OCI-LY1 (cell line): ENCODE data around the gene PRAME.

Experiments
- EZH2 ChIP-seq: fragments of 200-600 bp; sonication (generic), shearing (Covaris generic); IDR thresholded peaks from 2 replicates; pipeline ENCODE4 v1.8.0; 2017; ENCODE audit warnings: borderline replicate concordance, mixed run types, mild to moderate bottlenecking, antibody characterized with exemption, low read length, moderate library complexity, mixed read lengths
- TF ChIP-seq, protein P1 (sequence below): fragments of 200-600 bp; sonication (generic), shearing (Covaris generic); IDR thresholded peaks from 2 replicates; pipeline ENCODE4 v1.5.1; 2017; ENCODE audit warnings: mild to moderate bottlenecking, antibody characterized with exemption, low read length, moderate library complexity, mixed read lengths

DNA sequence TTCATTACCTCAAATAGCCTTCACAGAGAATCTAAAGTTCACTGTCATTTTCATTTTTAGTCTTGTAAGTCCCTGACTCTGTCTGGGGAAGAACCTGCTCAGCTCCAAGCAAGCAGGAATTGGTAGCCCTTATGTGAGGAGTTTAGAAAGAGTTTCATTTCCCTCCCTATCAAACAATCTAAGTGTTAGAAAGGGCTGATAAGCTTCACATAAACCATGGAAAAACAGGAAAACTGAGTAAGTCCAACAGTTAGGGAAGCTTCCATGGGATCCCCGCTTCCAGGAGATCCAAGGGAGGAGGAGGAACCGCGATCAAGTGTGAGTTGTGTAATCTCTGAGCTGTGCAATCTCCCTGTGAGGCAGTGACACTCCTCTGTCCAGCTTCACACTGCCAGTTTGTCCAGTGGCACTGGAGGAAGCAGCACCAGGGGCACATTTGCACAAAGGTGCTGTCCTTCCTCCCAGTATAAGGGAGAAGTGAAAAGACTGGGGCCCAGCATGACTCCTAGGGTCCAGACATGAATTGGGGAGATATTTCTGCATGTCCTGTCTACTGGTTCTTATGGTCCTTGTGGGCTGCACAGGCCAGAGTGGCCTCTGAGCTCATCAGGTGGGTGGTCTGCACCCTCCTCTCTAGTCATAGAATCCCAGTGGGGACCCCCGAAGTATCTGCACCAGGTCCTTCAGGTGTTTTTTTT is 4.3 kb downstream of the PRAME start:
- TF ChIP-seq, protein P1, sequence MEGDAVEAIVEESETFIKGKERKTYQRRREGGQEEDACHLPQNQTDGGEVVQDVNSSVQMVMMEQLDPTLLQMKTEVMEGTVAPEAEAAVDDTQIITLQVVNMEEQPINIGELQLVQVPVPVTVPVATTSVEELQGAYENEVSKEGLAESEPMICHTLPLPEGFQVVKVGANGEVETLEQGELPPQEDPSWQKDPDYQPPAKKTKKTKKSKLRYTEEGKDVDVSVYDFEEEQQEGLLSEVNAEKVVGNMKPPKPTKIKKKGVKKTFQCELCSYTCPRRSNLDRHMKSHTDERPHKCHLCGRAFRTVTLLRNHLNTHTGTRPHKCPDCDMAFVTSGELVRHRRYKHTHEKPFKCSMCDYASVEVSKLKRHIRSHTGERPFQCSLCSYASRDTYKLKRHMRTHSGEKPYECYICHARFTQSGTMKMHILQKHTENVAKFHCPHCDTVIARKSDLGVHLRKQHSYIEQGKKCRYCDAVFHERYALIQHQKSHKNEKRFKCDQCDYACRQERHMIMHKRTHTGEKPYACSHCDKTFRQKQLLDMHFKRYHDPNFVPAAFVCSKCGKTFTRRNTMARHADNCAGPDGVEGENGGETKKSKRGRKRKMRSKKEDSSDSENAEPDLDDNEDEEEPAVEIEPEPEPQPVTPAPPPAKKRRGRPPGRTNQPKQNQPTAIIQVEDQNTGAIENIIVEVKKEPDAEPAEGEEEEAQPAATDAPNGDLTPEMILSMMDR = no peak
- no peak for TF ChIP-seq EZH2
